Measurements from ENCODE around the gene SYNJ1.
"Not testable (repeated sequence)": the region's sequence is repeated elsewhere in the genome, so short reads cannot be mapped to it uniquely, and the experiment has no call there.

The SYNJ1 gene

GRCh38 chr21:32705901-32706300, 21.9 kb downstream of the SYNJ1 start:
- no peaks in the 10 kb centered on the region for H3K9me3 ChIP-seq
- H3K4me1 ChIP-seq: peaks cover 2% of the 10 kb centered on the region; the same call in 1 of the 2 replicates
- no peaks in the 10 kb centered on the region for H3K27me3 ChIP-seq
- H3K36me3 ChIP-seq: no peaks in the 10 kb centered on the region; the same call in 1 of the 2 replicates
- DNase-seq: no peak
- no peak for TF ChIP-seq CTCF (IDR thresholded peaks at IDR 0.05; ENCODE audit: low read depth, low read length)
- H3K4me3 ChIP-seq (ENCODE audit: low read depth, low read length): no peak overlapping the region

- DNase-seq: no peak
- no peak for TF ChIP-seq CTCF (IDR thresholded peaks at IDR 0.05; ENCODE audit: low read depth, low read length)
- peaks cover 2% of the 10 kb centered on the region; the same call in 1 of the 2 replicates for H3K4me1 ChIP-seq
- H3K36me3 ChIP-seq: no peaks in the 10 kb centered on the region; the same call in 1 of the 2 replicates
- no peaks in the 10 kb centered on the region for H3K27me3 ChIP-seq
- no peak overlapping the region for H3K4me3 ChIP-seq (ENCODE audit: low read depth, low read length)
- H3K9me3 ChIP-seq: no peaks in the 10 kb centered on the region
Observed at GRCh38 chr21:32705139-32705538, 22.7 kb downstream of the SYNJ1 start.

- no peaks in the 10 kb centered on the region; the same call in 1 of the 2 replicates for H3K36me3 ChIP-seq
- TF ChIP-seq CTCF (IDR thresholded peaks at IDR 0.05; ENCODE audit: low read depth, low read length): no peak
- H3K4me3 ChIP-seq (ENCODE audit: low read depth, low read length): no peak overlapping the region
- no peak for DNase-seq
- peaks cover 7% of the 10 kb centered on the region; the same call in 1 of the 2 replicates for H3K4me1 ChIP-seq
- no peaks in the 10 kb centered on the region for H3K9me3 ChIP-seq
- H3K27me3 ChIP-seq: no peaks in the 10 kb centered on the region
Observed at GRCh38 chr21:32702702-32703101, 25.1 kb downstream of the SYNJ1 start.

- TF ChIP-seq CTCF (IDR thresholded peaks at IDR 0.05; ENCODE audit: low read depth, low read length): no peak
- peak; percentile 21 for DNase-seq
- no peak overlapping the region for H3K4me3 ChIP-seq (ENCODE audit: low read depth, low read length)
- H3K4me1 ChIP-seq: peaks cover 7% of the 10 kb centered on the region; the same call in 1 of the 2 replicates
- H3K36me3 ChIP-seq: no peaks in the 10 kb centered on the region
- no peaks in the 10 kb centered on the region for H3K9me3 ChIP-seq
- no peaks in the 10 kb centered on the region for H3K27me3 ChIP-seq
Observed at GRCh38 chr21:32698971-32699693, 28.7 kb downstream of the SYNJ1 start.

- no peak for DNase-seq
- Histone ChIP-seq H3K27me3 (no peaks in the 10 kb centered on the region), H3K36me3 (no peaks in the 10 kb centered on the region; the same call in 1 of the 2 replicates), H3K4me1 (peaks cover 7% of the 10 kb centered on the region; the same call in 1 of the 2 replicates), H3K9me3 (no peaks in the 10 kb centered on the region), H3K4me3 (ENCODE audit: low read depth, low read length) (no peak overlapping the region)
- no peak for TF ChIP-seq CTCF (IDR thresholded peaks at IDR 0.05; ENCODE audit: low read depth, low read length)
Observed at GRCh38 chr21:32698286-32698685, 29.5 kb downstream of the SYNJ1 start.

- H3K4me1 ChIP-seq; H3K4me3 ChIP-seq (ENCODE audit: low read depth, low read length); H3K27me3 ChIP-seq; DNase-seq; H3K36me3 ChIP-seq; H3K9me3 ChIP-seq: not testable (repeated sequence)
Observed at GRCh38 chr21:32695482-32695881, 32.3 kb downstream of the SYNJ1 start.

All from BE2C (cell line).